Loucy (cell line): ENCODE measurements around the gene NTN5.
"Not testable (repeated sequence)": the region's sequence is repeated elsewhere in the genome, so short reads cannot be mapped to it uniquely, and the experiment has no call there.

Experiments used
- H2AFZ ChIP-seq: fragments of 200-600 bp; sonication (generic); 2 replicates; pipeline ENCODE4 v1.6.0; 2016; ENCODE audit warnings: antibody characterized with exemption, mild to moderate bottlenecking, low read length, moderate library complexity
- H3F3A ChIP-seq: fragments of 200-600 bp; 2 replicates; pipeline ENCODE4 v1.6.0; 2016; ENCODE audit warnings: antibody characterized with exemption, low read depth, mild to moderate bottlenecking
- H3K27me3 ChIP-seq: fragments of 200-600 bp; sonication (generic); 2 replicates; pipeline ENCODE4 v1.6.1; 2014; ENCODE audit warnings: low read length, mild to moderate bottlenecking; ENCODE audit not compliant: insufficient read depth, poor library complexity, severe bottlenecking
- H3K36me3 ChIP-seq: fragments of 200-600 bp; sonication (generic); 2 replicates; pipeline ENCODE4 v1.6.1; 2016; ENCODE audit warnings: low read length; ENCODE audit not compliant: insufficient read depth
- H3K4me1 ChIP-seq: fragments of 200-600 bp; sonication (generic); 2 replicates; pipeline ENCODE4 v1.5.1; 2014; ENCODE audit warnings: low read length, mild to moderate bottlenecking; ENCODE audit not compliant: insufficient read depth, poor library complexity, severe bottlenecking
- H3K4me2 ChIP-seq: fragments of 200-600 bp; sonication (generic); 2 replicates; pipeline ENCODE4 v1.6.0; 2014; ENCODE audit warnings: antibody characterized with exemption, low read length, low read depth, mild to moderate bottlenecking; ENCODE audit not compliant: poor library complexity, severe bottlenecking
- H3K4me3 ChIP-seq: fragments of 200-600 bp; sonication (generic); 2 replicates; pipeline ENCODE4 v1.5.1; 2014; ENCODE audit warnings: low read length, mild to moderate bottlenecking, mixed read lengths; ENCODE audit not compliant: poor library complexity, severe bottlenecking
- H3K79me2 ChIP-seq: fragments of 200-600 bp; sonication (generic); 2 replicates; pipeline ENCODE4 v1.6.1; 2014; ENCODE audit warnings: low read length; ENCODE audit not compliant: insufficient read depth
- H3K9ac ChIP-seq: fragments of 200-600 bp; sonication (generic); 2 replicates; pipeline ENCODE4 v1.6.0; 2014; ENCODE audit warnings: mild to moderate bottlenecking, low read depth, low read length, moderate library complexity; ENCODE audit not compliant: poor library complexity, severe bottlenecking
- H3K9me2 ChIP-seq: fragments of 200-600 bp; sonication (generic); replicated peaks from 2 replicates; pipeline ENCODE4 v1.6.1; 2016; ENCODE audit warnings: low read depth, low read length, mixed read lengths
- H3K9me3 ChIP-seq: fragments of 200-600 bp; sonication (generic); 2 replicates; pipeline ENCODE4 v1.6.1; 2014; ENCODE audit warnings: mild to moderate bottlenecking, antibody characterized with exemption, low read length, low read depth; ENCODE audit not compliant: insufficient read depth
- H4K20me1 ChIP-seq: fragments of 200-600 bp; sonication (generic); 2 replicates; pipeline ENCODE4 v1.6.0; 2014; ENCODE audit warnings: antibody characterized with exemption, low read length, mild to moderate bottlenecking; ENCODE audit not compliant: insufficient read depth, poor library complexity, severe bottlenecking
- CTCF ChIP-seq: fragments of 200-600 bp; sonication (generic); conservative IDR thresholded peaks from 2 replicates; pipeline ENCODE4 v1.5.1; 2014; ENCODE audit warnings: mild to moderate bottlenecking, antibody characterized with exemption, low read length
- EZH2phosphoT487 ChIP-seq: fragments of 200-600 bp; IDR thresholded peaks from 2 replicates; pipeline ENCODE4 v1.6.1; 2018; ENCODE audit warnings: antibody characterized with exemption, mild to moderate bottlenecking, moderate library complexity, borderline replicate concordance

The NTN5 gene

GRCh38 chr19:48695743-48696352 is 23.0 kb upstream of the NTN5 start, which contains the start of gene FUT2:
TSS of gene FUT2 (plus strand) at chr19:48695971. CDS start at chr19:48702957, 6,986 bp downstream.
- TF ChIP-seq EZH2phosphoT487 (no peak), CTCF (no peak)
- Histone ChIP-seq H3K4me2 (no peak within 1 kb of the TSS), H3F3A (no peaks in the 10 kb centered on the region), H3K9me3 (no peaks in the 10 kb centered on the region), H3K4me3 (no peak within 1 kb of the TSS), H3K9me2 (no peaks in the 10 kb centered on the region), H3K9ac (no peak within 1 kb of the TSS), H2AFZ (no peak within 1 kb of the TSS), H4K20me1 (no peaks in the 10 kb centered on the region), H3K27me3 (no peaks in the 10 kb centered on the region), H3K79me2 (no peaks in the 10 kb centered on the region), H3K4me1 (no peaks in the 10 kb centered on the region), H3K36me3 (no peaks in the 10 kb centered on the region)

GRCh38 chr19:48693629-48694028 is 20.8 kb upstream of the NTN5 start:
- H4K20me1 ChIP-seq, H3K27me3 ChIP-seq, H3K4me2 ChIP-seq: not testable (repeated sequence)

GRCh38 chr19:48689449-48689848 is 16.6 kb upstream of the NTN5 start:
- Histone ChIP-seq H3K36me3 (no peaks in the 10 kb centered on the region), H3K9ac (no peak overlapping the region), H3K9me3 (no peaks in the 10 kb centered on the region), H4K20me1 (no peaks in the 10 kb centered on the region), H3K4me3 (no peak overlapping the region), H3K4me2 (no peak overlapping the region), H3K9me2 (no peaks in the 10 kb centered on the region), H3K79me2 (no peaks in the 10 kb centered on the region), H3F3A (no peaks in the 10 kb centered on the region), H2AFZ (no peak overlapping the region), H3K27me3 (no peaks in the 10 kb centered on the region), H3K4me1 (no peaks in the 10 kb centered on the region)
- no peak for TF ChIP-seq CTCF

More at GRCh38 chr19:48693629-48694028, 20.8 kb upstream of the NTN5 start:
- not testable (repeated sequence) for H3K36me3 ChIP-seq, H3K4me3 ChIP-seq, H3K9me2 ChIP-seq, H3K79me2 ChIP-seq, H3F3A ChIP-seq, H3K9ac ChIP-seq, H3K4me1 ChIP-seq, H2AFZ ChIP-seq, H3K9me3 ChIP-seq

GRCh38 chr19:48687776-48688175 is 15.0 kb upstream of the NTN5 start:
- Histone ChIP-seq H3K79me2 (no peaks in the 10 kb centered on the region), H3K9ac (no peak overlapping the region), H3K4me3 (no peak overlapping the region), H3K9me2 (no peaks in the 10 kb centered on the region), H3F3A (no peaks in the 10 kb centered on the region), H3K4me2 (no peak overlapping the region), H3K4me1 (no peaks in the 10 kb centered on the region), H2AFZ (no peak overlapping the region), H4K20me1 (no peaks in the 10 kb centered on the region), H3K27me3 (no peaks in the 10 kb centered on the region), H3K9me3 (no peaks in the 10 kb centered on the region), H3K36me3 (no peaks in the 10 kb centered on the region)
- no peak for TF ChIP-seq EZH2phosphoT487
- no peak for TF ChIP-seq CTCF

GRCh38 chr19:48686637-48687036 is 13.8 kb upstream of the NTN5 start:
- not testable (repeated sequence) for H3K9me2 ChIP-seq, H3F3A ChIP-seq, H3K36me3 ChIP-seq, H3K27me3 ChIP-seq, H3K79me2 ChIP-seq, H3K4me2 ChIP-seq, H2AFZ ChIP-seq, H3K9me3 ChIP-seq, H3K9ac ChIP-seq, H4K20me1 ChIP-seq, H3K4me1 ChIP-seq, H3K4me3 ChIP-seq
